ENCODE results near the gene ZNF576.
"Not testable (repeated sequence)": the region's sequence is repeated elsewhere in the genome, so short reads cannot be mapped to it uniquely, and the experiment has no call there.

Gene ZNF576

DNA sequence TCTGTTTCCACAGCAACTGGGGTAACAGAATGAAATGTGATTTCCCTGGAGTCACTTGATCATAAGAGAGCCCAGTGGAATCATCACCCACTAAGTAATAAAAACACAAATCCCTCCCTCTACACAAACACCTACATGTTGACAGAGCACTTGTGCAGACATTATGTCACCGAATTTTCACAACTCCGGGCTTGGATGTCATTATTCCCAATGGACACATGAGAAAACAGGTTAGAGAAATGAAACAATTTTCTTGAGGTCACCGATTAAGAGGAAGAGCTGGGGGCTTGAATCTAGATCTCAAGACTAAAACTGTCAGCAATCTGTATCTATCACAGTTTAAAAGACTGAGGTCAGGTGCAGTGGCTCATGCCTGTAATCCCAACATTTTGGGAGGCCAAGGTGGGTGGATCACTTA is 24.2 kb upstream of the ZNF576 start:
- intact Hi-C loops (cut with DNase I) = no loop called here
- no peak for DNase-seq

DNA sequence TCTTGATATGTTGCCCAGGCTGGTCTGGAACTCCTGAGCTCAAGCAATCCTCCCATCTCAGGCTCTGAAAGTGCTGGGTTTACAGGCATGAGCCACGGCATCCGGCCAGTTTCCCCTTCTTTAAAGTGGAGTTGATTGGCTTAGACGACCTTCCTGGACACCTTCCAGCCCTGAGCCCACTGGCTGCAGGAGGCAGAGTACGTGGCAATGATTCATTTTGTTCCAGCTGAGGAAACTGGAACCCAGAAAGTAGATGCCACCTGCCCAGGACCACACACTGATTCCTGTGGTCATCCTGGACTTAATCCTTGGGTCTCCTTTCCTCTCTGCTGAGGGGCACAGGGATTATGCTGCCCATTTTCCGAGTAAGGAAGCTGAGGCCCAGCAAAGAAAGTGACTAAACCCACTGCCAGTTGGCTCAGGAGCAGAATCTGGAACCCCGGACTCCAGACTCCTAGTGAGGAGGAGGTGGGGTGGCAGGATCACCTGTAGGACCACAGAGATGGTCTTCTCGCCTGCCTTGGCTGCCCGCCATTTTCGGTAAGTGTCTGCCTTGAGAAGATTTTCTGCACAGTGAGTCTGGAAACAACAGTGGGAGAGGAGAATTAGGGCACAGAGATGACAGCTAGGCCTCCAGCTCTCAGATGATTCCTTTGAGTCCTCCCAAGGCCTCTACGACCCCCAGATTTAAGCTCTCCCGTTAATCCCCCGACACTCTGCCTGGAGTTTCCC is 21.8 kb upstream of the ZNF576 start:
- peak in 2 of 42 donors; percentile 10 to 19 for DNase-seq
- intact Hi-C loops (cut with DNase I) = loop anchor here (1.0 kb wide), 1 partner anchor 22 kb away; the partner anchor contains the start of genes IRGQ and ZNF576

DNA sequence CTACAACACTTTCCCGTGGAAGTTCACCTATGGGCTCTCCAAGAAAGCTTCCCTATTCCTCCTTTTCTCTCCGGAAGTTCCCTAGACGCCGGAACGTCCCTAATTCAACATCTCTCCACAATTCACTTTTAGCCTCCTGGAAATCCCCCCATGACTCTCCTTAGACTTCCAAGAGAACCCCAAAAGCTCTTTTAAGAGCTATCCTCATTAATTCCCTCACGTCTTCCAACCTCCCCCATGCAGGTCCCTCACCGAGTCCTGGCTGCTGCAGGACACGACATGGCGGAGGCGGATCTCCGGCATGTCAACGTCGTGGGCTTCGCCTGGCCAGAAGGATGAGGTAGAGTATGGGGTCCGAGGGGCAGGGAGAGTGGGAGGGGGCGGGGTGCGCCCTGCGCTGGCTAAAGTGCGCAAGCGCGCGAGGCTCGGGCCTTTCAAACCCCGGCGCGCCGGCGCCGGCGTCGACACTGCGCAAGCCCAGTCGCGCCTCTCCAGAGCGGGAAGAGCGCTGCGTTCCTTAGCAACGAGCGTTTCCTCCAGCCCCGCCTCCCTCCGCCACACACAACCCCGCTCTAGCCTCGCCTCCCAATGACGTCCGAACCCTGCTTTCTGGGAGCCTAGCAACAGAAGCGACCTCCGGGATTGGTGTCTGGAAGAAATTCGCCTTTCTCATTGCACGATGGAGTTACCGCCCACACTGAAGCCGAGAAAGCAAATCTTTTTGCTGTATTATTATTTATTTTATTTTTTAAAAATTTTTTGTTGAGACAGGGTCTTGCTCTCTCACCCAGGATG is 21.0 kb upstream of the ZNF576 start, which contains the start of the genes PINLYP and XRCC1:
PINLYP (plus strand) TSS at position 646 of the 795 bp plus-strand sequence. CDS start 1,391 bp downstream, outside the sequence.
XRCC1 (minus strand) TSS at position 372 of the 795 bp plus-strand sequence; CDS start at position 303, 69 bp downstream.
- intact Hi-C loops (cut with DNase I) = loop anchor here (1.0 kb wide), 1 partner anchor 21 kb away; the partner anchor contains the start of genes IRGQ and ZNF576

DNA sequence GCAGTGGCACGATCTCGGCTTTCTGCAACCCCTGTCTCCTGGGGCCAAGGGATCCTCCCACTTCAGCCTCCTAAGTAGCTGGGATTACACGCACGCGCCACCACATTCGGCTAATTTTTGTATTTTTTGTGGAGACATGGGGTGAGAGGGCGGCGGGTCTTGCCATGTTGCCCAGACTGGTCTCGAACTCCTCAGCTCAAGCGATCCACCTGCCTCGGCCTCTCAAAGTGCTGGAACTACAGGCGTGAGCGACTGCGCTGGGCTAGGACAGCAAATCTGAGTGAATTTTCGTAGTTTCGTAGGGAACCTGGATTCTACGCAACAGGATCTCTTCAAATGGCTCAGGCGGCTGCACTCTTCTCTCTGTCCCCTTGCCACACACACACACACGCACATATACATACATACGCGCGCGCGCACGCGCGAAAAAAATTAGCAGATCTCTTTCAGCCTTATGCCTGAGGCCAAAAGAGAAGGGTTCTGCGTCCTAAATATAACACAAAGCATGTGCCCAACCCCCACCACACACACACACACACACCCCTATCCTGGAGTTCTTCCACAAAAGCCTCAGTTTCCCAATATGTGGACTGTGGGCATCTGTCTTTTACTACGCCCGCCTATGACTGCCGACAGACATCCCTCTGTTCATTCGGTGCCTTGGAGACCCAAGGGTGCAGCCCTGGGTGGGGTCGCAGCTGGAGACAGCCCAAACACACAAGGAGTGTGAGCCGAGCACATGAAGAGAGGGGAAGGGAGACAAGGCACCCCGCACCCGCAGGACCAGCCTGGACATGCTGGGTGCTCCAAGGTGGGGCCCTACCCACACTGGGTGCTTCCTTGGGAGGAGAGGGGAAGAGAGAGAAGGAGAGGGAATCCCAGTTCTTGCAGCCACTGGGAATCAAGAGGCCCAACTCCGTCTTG is 20.2 kb upstream of the ZNF576 start:
- DNase-seq = peak in 3 of 42 donors; percentile 16 to 45 (median 23)
- intact Hi-C loops (cut with DNase I) = loop anchor here (1.0 kb wide), 1 partner anchor 20 kb away; the partner anchor contains the start of genes IRGQ and ZNF576

More for the DNA sequence above, 21.0 kb upstream of the ZNF576 start, which contains the start of the genes PINLYP and XRCC1:
- peak; percentile 93 to 99 (median 98) for DNase-seq

DNA sequence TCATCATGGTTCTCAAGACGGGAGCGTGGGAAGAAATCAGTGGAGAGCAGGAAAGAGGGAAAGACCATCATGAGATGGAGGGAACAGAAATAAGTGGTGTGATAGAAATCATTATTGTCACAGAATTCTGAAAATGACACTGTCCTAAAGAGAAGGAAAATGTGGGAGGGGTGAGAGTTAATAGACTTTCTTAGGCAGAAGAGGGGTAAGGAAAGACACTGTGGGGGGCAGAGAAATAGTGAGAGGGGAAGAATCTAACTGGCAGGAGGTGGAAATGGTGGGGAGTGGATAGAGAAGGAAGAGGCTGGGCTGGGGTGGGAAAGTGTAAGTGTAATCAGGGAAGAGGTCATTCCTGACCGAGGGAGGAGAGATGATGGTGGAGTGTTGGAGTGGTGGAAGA is 17.6 kb upstream of the ZNF576 start:
- intact Hi-C loops (cut with DNase I) = no loop called here
- DNase-seq = no peak

DNA sequence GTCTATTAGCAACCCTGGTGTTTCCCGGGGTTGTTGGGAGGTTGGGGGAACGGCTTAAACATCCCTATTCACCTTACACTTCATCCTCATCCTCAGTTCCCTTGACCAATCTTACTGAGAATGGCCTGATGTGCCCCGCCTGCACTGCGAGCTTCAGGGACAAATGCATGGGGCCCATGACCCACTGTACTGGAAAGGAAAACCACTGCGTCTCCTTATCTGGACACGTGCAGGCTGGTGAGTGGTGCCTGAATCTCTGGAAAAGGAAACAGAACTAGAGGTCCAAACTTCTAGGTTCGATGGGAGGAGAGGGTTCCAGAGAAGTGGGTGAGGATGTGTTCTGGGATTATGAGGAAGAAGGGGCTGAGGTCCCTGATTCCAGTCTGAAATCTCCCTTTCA is 14.9 kb upstream of the ZNF576 start:
- no peak for DNase-seq
- intact Hi-C loops (cut with DNase I) = no loop called here

DNA sequence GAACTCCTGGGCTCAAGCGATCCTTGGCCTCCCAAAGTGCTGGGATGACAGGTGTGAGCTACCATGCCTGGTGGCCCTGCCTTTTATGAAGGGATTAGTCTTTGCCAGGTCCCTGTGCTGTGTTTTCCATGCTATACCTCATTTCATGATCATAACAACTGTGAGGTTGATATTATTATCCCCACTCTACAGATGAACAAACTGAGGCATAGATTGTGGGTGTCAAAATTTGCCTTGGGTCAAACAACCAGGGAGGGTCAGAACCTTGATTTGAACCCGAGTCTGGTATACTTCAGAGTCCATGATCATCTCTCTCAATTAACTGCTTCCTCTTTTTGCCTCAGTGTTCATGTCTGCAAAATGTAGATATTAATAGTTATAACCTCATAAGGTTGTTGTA is 13.9 kb upstream of the ZNF576 start:
- no peak for DNase-seq
- intact Hi-C loops (cut with DNase I) = no loop called here

DNA sequence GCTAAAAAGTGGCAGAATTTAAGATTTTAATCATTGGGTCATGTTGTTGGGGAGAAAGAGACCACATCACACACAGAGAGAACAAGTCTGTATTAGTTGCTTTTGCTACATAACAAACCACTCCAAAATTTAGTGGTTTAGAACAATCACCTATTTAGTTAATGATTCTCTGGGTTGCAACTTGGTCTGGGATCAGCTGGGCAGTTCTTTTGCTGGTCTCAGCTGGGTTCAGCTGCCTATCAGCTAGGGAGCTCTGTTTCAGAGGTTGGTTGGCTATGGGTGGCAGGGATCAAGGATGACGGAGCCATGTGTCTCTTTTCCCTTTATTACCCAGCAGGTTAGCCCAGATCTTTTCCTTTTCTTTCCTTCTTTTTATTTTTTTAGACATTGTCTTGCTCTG is 11.9 kb upstream of the ZNF576 start:
- intact Hi-C loops (cut with DNase I) = no loop called here
- DNase-seq = no peak

DNA sequence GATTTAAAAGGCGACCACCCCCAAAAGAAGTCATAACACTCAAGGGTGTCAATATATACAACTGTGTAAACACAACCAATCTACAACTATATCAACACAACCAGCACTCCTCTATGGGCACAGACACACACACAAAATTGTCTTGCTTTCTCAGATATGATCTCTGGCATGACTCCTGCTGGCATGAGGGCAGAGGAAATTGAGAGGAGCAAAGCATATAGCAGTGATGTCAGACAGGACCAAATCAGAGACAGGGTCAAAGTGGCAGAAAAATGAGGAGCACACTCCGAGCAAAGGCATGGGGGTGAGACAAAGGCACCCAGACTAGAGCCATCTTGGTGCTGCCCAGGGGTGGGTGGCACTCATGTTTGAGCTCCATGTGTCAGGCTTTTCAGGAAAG is 10.0 kb upstream of the ZNF576 start:
- DNase-seq = no peak
- intact Hi-C loops (cut with DNase I) = no loop called here

DNA sequence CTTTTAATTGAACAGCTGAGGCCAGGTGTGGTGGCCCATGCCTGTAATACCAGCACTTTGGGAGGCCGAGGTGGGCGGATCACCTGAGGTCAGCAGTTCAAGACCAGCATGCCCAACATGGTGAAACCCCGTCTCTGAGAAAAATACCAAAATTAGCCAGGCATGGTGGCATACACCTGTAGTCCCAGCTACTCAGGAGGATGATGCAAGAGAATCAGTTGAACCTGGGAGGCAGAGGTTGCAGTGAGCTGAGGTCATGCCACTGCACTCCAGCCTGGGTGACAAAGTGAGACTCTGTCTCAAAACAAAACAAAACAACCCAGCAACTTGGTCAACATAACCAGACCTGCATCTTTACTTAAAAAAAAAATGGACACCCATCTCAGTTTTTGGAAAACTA is 9.4 kb upstream of the ZNF576 start:
- intact Hi-C loops (cut with DNase I); DNase-seq: not testable (repeated sequence)

DNA sequence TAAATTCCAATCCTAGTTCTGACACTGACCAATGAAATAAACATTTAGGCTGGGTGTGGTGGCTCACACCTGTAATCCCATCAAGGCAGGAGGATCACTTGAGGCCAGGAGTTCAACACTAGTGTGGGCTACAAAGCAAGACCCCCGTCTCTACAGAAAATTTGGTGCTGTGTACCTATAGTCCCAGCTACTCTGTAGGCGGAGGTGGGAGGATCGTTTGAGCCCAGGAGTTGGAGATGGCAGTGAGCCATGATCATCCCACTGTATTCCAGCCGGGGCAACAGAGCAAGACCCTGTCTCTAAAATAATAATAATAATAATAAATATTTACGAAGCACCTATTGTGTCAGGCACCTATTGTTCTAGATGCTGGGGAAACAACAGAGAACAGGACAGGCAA is 7.1 kb upstream of the ZNF576 start:
- no peak for DNase-seq
- intact Hi-C loops (cut with DNase I) = no loop called here

DNA sequence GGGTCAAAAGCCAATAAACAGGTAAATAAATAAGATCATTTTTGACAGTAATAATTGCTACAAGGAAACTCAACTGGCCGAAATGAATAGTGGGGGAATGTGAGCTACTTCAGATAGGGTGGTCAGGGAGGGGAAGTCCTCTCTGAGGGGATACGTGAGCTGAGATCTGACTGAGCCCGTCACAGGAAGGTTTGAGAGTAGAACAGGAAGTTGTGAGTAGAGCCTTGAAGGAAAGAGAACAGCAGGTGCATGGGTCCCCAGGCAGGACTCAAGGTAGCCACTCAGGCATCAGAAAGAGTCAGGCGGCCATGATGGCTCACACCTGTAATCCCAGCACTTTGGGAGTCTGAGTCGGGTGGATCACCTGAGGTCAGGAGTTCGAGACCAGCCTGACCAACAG is 6.7 kb upstream of the ZNF576 start:
- intact Hi-C loops (cut with DNase I) = loop anchor here (10.0 kb wide), 1 partner anchor 55 kb away; the partner anchor contains the start of gene ZNF575
- no peak for DNase-seq

DNA sequence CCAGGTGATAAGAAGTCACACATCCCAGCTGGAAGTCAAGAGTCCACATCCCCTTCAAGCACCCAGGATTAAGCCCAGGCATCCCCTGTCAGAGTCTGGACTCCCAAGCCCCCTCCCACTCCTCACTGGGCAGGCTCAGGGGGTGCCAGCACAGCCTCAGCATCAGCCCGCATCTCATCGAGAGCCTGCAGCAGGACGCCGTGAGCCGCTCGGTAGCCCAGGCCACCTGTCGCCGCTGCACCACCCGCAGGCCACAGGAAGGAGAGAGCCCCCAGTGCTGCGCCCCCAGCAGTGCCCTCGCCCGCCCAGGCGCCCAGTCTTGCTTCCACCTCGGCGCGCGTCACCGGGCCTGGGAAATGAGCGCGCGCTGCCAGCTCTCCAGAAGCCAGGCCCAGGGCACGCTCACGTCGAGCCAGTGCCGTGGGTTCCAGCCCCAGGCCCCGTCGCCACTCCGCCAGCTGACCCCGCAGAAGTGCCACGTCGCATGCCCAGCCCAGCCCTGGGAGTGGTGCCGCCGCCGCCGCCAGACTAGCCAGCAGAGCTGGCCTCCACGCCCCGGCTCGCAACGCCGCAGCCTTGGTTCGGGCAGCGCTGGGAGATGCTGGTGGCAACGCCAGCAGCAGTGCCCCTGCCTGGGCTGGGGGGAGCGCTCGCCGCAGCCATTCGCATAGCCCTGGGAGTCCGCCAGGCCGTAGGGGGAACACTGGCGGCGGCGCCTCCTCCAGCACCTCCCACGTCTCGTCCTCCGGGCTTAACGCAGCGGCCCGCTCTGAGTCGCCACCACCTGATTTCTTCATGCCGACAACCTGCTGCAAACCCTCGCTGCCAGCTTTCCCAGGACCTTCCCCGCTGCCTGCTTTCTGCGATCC is 4.3 kb upstream of the ZNF576 start:
- intact Hi-C loops (cut with DNase I) = loop anchor here (10.0 kb wide), 1 partner anchor 57 kb away; the partner anchor contains the start of gene ZNF575
- DNase-seq = no peak

DNA sequence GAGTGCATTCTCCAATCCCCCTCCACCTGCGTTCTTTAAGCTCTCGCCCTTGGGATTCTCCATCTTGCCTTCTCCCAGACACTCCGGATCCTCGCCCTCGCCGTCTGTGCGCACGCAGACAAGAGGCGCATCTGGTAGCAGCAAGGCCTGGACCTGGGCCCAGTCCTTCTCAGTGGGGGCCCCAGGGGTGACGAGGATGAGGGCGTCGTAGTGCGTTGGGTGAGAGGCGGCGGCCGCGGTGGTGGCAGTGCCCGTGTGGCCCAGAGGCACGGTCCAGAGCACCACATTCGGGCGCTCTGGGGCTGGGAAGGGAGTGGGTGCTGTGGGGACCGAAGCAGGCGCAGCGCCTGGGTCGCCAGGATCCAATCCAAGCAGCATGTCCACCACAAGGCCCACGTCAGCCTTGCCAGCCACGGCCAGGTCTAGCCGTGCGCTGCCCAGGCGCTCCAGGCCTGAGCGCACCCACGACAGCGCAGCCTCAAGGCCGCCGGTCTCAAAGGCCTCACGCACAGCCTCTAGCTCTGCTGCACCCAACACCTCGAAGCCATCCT is 3.5 kb upstream of the ZNF576 start:
- no peak for DNase-seq
- intact Hi-C loops (cut with DNase I) = loop anchor here (10.0 kb wide), 1 partner anchor 58 kb away; the partner anchor contains the start of gene ZNF575

DNA sequence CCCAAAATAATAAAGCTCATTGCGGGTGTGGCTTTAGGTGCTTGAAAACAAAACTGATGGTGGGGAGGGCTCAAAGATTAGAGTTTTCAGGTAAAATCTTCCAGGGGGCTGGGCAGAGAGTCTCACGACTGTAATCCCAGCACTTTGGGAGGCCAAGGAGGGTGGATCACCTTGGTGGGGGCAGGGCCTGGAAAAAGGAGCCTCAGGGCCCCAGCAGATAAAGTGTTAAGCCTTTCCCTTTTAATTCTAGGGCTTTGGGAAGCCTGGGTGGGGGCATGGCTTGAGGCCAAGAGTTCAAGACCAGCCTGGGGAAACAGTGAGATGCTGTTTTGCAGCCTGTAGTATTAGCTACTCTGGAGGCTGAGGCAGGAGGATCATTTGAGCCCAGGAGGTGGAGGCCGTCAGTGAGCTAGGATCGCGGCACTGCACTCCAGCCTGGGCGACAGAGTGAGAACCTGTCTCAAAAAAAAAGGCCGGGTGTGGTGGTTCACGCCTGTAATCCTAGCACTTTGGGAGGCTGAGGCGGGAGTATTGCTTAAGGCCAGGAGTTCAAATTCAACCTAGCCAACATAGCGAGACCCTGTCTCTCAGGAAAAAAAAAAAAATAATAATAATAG is 2.2 kb upstream of the ZNF576 start:
- intact Hi-C loops (cut with DNase I) = loop anchor here (10.0 kb wide), 1 partner anchor 59 kb away; the partner anchor contains the start of gene ZNF575
- DNase-seq = no peak

DNA sequence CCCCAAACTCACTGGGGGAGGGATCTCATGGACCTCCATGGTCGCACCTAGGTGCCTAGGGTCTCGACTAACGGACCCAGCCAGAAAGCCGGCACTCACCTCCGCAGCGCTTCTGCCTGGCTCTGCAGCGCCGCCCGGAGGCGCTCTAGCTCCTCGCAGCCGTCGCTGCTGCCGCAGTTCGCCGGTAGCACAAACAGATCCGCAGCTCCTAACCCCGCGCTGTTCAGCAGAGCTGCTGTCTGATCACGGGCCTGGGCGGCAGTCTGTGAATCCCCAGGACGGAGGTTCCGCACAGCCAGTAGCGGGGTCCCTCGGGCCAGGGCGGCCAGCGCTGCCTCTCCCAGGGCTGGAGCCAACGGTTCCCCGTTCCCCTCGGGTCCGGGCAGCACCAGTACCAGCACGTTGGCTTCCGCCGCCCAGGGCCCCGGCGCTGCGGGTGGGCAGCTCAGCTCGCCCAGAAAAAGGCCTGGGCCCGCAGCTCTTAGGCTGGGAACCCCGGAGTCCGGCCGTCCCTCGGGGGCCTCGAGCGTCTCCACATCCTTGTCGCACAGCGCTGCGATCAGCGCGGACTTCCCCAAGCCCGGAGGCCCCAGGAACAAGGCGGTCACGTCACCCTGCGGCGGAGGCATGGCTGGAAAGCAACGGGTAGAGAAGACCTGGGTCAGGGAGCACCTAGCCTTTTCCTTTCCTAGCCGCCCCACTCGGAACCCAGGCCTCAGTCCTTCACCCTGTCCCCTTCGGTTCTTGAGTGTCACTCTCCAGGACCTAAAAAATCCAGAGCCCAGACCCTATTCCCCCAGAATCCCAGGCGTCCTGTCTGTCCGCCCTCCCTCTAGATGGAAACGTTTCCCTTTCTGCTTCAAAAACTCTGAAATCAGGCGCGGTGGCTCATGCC is 1.4 kb upstream of the ZNF576 start:
- peak in 40 of 42 donors; percentile 30 to 79 (median 58) for DNase-seq
- intact Hi-C loops (cut with DNase I) = loop anchor here (5.0 to 10.0 kb wide), 2 partner anchors 57 to 60 kb away; partner anchors contain the start of gene ZNF575
